Neuronal stem cell (in vitro differentiated cells): ENCODE results near the gene ARRDC2.

ENCODE experiments used
- DNase-seq: peaks from one replicate; pipeline ENCODE4 v3.0.0-alpha.2; 2013; ENCODE audit warnings: low spot score
- H2AFZ ChIP-seq: one replicate; pipeline ENCODE4 v1.6.1; 2013; ENCODE audit warnings: mild to moderate bottlenecking, low read length, inconsistent platforms
- H2AK5ac ChIP-seq: 2 replicates; pipeline ENCODE4 v1.6.1; 2013; ENCODE audit warnings: low read depth, mild to moderate bottlenecking, inconsistent platforms, low read length, moderate library complexity, mixed read lengths
- H2BK120ac ChIP-seq: 2 replicates; pipeline ENCODE4 v1.6.1; 2013; ENCODE audit warnings: low read depth, mild to moderate bottlenecking, inconsistent platforms, low read length, moderate library complexity, mixed read lengths
- H2BK12ac ChIP-seq: one replicate; pipeline ENCODE4 v1.6.1; 2013; ENCODE audit warnings: low read length, inconsistent platforms
- H2BK15ac ChIP-seq: 2 replicates; pipeline ENCODE4 v1.6.1; 2013; ENCODE audit warnings: mild to moderate bottlenecking, low read length, inconsistent platforms, mixed read lengths
- H2BK5ac ChIP-seq: one replicate; pipeline ENCODE4 v1.6.1; 2013; ENCODE audit warnings: inconsistent platforms, mild to moderate bottlenecking, low read length, moderate library complexity
- H3K14ac ChIP-seq: one replicate; pipeline ENCODE4 v1.6.1; 2013; ENCODE audit warnings: low read length, inconsistent platforms
- H3K18ac ChIP-seq: 2 replicates; pipeline ENCODE4 v1.6.1; 2013; ENCODE audit warnings: low read length, inconsistent platforms
- H3K23ac ChIP-seq: 2 replicates; pipeline ENCODE4 v1.6.1; 2013; ENCODE audit warnings: low read depth, mild to moderate bottlenecking, mixed read lengths, low read length, inconsistent platforms; ENCODE audit not compliant: poor library complexity
- H3K27ac ChIP-seq: replicated peaks from 3 replicates; pipeline ENCODE4 v1.5.1; 2013; ENCODE audit warnings: low read length, inconsistent platforms
- H3K27me3 ChIP-seq, 3 experiments: 2 replicates each; pipeline ENCODE4 v1.6.1; 2013; ENCODE audit warnings: low read length in 3 of 3, mild to moderate bottlenecking in 2 of 3, inconsistent platforms in 1 of 3, low read depth in 1 of 3, mixed read lengths in 1 of 3, moderate library complexity in 1 of 3; ENCODE audit not compliant: control insufficient read depth in 3 of 3, insufficient read depth in 3 of 3
- H3K36me3 ChIP-seq, 2 donors: replicated peaks in 1 of 2; 2 replicates each; pipeline ENCODE4 v1.6.1; 2013; ENCODE audit warnings: low read length in 2 of 2; ENCODE audit not compliant: control insufficient read depth in 2 of 2, insufficient read depth in 2 of 2
- H3K4ac ChIP-seq: 2 replicates; pipeline ENCODE4 v1.6.1; 2013; ENCODE audit warnings: inconsistent platforms, mild to moderate bottlenecking, low read length, moderate library complexity
- H3K4me1 ChIP-seq, 2 donors: 1 replicate in 1 of 2; 2 replicates in 1 of 2; pipeline ENCODE4 v1.6.1; 2013; ENCODE audit warnings: low read length in 2 of 2, low read depth in 1 of 2; ENCODE audit not compliant: control insufficient read depth in 2 of 2, insufficient read depth in 1 of 2
- H3K4me2 ChIP-seq: one replicate; pipeline ENCODE4 v1.6.1; 2013; ENCODE audit warnings: mild to moderate bottlenecking, low read length, inconsistent platforms; ENCODE audit not compliant: insufficient read depth, poor library complexity, severe bottlenecking
- H3K4me3 ChIP-seq, 2 donors: 2 replicates each; pipeline ENCODE4 v1.5.1; 2013; ENCODE audit warnings: low read length in 2 of 2, mild to moderate bottlenecking in 2 of 2, inconsistent platforms in 1 of 2, moderate library complexity in 1 of 2
- H3K79me1 ChIP-seq: one replicate; pipeline ENCODE4 v1.6.1; 2013; ENCODE audit warnings: low read depth, mild to moderate bottlenecking, inconsistent platforms, low read length, moderate library complexity
- H3K9ac ChIP-seq: one replicate; pipeline ENCODE4 v1.6.1; 2013; ENCODE audit warnings: mild to moderate bottlenecking, low read depth, low read length, inconsistent platforms; ENCODE audit not compliant: poor library complexity
- H3K9me3 ChIP-seq, 2 donors: replicated peaks in 1 of 2; 2 replicates each; pipeline versions ENCODE3 to v1.6.1; 2013; ENCODE audit warnings: low read length in 2 of 2, mild to moderate bottlenecking in 2 of 2, inconsistent platforms in 1 of 2, low read depth in 1 of 2, mixed read lengths in 1 of 2, moderate library complexity in 1 of 2; ENCODE audit not compliant: control insufficient read depth in 2 of 2, insufficient read depth in 1 of 2
- H4K8ac ChIP-seq: one replicate; pipeline ENCODE4 v1.6.1; 2013; ENCODE audit warnings: low read depth, mild to moderate bottlenecking, inconsistent platforms, low read length, moderate library complexity
- H4K91ac ChIP-seq: one replicate; pipeline ENCODE4 v1.6.1; 2013; ENCODE audit warnings: low read length, low read depth, mild to moderate bottlenecking, inconsistent platforms; ENCODE audit not compliant: poor library complexity
- WGBS, 2 donors: extraction: QIAGEN DNeasy Blood & Tissue Kit; methylation state at CpG; one replicate each; pipeline ENCODE4 v1.1.7; 2013; ENCODE audit warnings: missing lambda C conversion rate in 2 of 2, mixed read lengths in 1 of 2; ENCODE audit not compliant: insufficient read length in 2 of 2, insufficient replicate concordance in 1 of 2; ENCODE audit errors: extremely low coverage in 2 of 2; 5-methylcytosine and 5-hydroxymethylcytosine counted together

ARRDC2 gene

DNA sequence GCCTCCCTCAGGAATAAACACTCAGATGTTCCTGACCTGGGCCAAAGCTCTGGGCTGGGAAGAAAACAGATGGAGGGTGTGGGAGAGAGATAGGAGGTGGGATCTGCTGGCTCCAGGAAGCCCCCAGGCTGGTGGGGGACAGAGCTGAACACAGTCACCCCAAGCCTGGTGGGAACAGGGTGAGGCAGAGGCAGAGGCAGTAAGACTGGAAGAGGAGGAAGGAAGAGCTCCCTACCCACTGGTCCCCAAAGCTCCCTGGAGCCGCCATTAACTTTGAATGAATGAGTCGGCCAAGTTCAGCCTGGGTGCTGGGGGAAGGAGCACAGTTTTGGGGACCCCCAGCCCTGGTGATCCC is 41.9 kb upstream of the ARRDC2 start:
- no peak overlapping the region for H3K4me3 ChIP-seq

GRCh38 chr19:17966550-17967256 is 41.3 kb upstream of the ARRDC2 start, which contains the start of gene KCNN1:
TSS of gene KCNN1 (plus strand) at chr19:17967107. CDS start at chr19:17973889, 6,782 bp downstream.
- Histone ChIP-seq H3K4me3 (peak within 1 kb of the TSS; percentile 53 to 84), H4K8ac (no peak within 1 kb of the TSS), H3K27ac (no peak within 1 kb of the TSS), H2BK12ac (no peak within 1 kb of the TSS), H3K4me1 (peaks cover 13 to 18% of the 10 kb centered on the region in 2 donors), H3K14ac (peak within 1 kb of the TSS; percentile 72), H2BK15ac (peak within 1 kb of the TSS; percentile 75), H3K36me3 (no peaks in the 10 kb centered on the region), H2AFZ (peak within 1 kb of the TSS; percentile 85), H3K4me2 (peak within 1 kb of the TSS; percentile 100), H2AK5ac (peak within 1 kb of the TSS; percentile 84), H3K18ac (peak within 1 kb of the TSS; percentile 95), H3K9ac (peak within 1 kb of the TSS; percentile 92), H3K9me3 (no peaks in the 10 kb centered on the region), H3K23ac (peak within 1 kb of the TSS; percentile 65), H2BK5ac (peak within 1 kb of the TSS; percentile 77), H2BK120ac (peak within 1 kb of the TSS; percentile 87), H3K79me1 (peaks cover 2% of the 10 kb centered on the region), H4K91ac (peak within 1 kb of the TSS; percentile 46), H3K27me3 (peaks cover 0 to 30% (median 11%) of the 10 kb centered on the region in 3 experiments), H3K4ac (peak within 1 kb of the TSS; percentile 32)
- no peak for DNase-seq
- no CpG with 5 or more reads among the region's 59 CpGs for WGBS, 2 donors

More for the DNA sequence above, 41.9 kb upstream of the ARRDC2 start:
- Histone ChIP-seq H3K9me3 (no peaks in the 10 kb centered on the region), H3K27me3 (peaks cover 0 to 30% (median 11%) of the 10 kb centered on the region in 3 experiments), H4K8ac (no peak overlapping the region), H3K4me2 (no peak overlapping the region), H3K23ac (no peak overlapping the region), H2BK12ac (no peak overlapping the region), H3K4ac (no peak overlapping the region), H4K91ac (no peak overlapping the region), H2BK120ac (peak overlapping the region; percentile 87), H3K9ac (no peak overlapping the region), H3K79me1 (peaks cover 2% of the 10 kb centered on the region), H3K14ac (no peak overlapping the region), H2AK5ac (peak overlapping the region; percentile 41), H3K18ac (peak overlapping the region; percentile 35), H2BK15ac (peak overlapping the region; percentile 59), H2AFZ (peak overlapping the region; percentile 85), H3K4me1 (peaks cover 13 to 18% of the 10 kb centered on the region in 2 donors), H2BK5ac (peak overlapping the region; percentile 77), H3K36me3 (no peaks in the 10 kb centered on the region), H3K27ac (no peak overlapping the region)
- WGBS, 2 donors, result no CpG with 5 or more reads among the region's 2 CpGs
- no peak for DNase-seq

- DNase-seq, result no peak
Measured at GRCh38 chr19:17967257-17968051, 40.5 kb upstream of the ARRDC2 start.

DNA sequence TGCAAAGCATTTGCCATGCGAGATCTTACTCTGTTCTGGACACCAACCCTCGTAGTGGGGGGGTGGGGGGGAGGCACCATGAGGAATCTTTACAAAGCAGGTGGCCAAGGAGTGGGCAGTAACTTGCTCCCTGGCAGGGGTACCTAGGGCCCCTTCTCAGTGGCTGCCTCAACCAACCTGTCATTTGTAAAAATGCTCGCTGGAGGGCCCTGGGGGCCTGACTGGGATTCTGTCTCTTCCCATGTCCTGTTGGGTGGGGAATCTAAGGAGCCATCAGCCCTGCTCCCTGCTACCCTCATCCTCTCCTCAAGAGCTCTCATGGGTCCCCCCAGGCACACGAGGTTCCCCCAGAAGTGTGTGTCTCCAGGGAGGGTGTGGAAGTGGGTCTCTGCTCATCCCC is 39.6 kb upstream of the ARRDC2 start:
- no peak overlapping the region for H2BK12ac ChIP-seq
- no peak overlapping the region for H3K4me3 ChIP-seq
- H2AK5ac ChIP-seq, result peak overlapping the region; percentile 74
- no peak overlapping the region for H4K8ac ChIP-seq
- no peak overlapping the region for H2BK120ac ChIP-seq
- H3K18ac ChIP-seq, result no peak overlapping the region
- H3K9ac ChIP-seq, result no peak overlapping the region
- no peak overlapping the region for H3K4me2 ChIP-seq
- DNase-seq, result no peak
- no peak overlapping the region for H2AFZ ChIP-seq
- no peak overlapping the region for H3K14ac ChIP-seq
- WGBS, 2 donors, result no CpG with 5 or more reads among the region's 4 CpGs
- H4K91ac ChIP-seq, result no peak overlapping the region
- H3K4me1 ChIP-seq, result peaks cover 13 to 18% of the 10 kb centered on the region in 2 donors
- H3K4ac ChIP-seq, result no peak overlapping the region
- no peak overlapping the region for H2BK5ac ChIP-seq
- H3K23ac ChIP-seq, result peak overlapping the region; percentile 80
- H3K27ac ChIP-seq, result no peak overlapping the region
- H3K27me3 ChIP-seq, result peaks cover 0 to 30% (median 11%) of the 10 kb centered on the region in 3 experiments
- H3K79me1 ChIP-seq, result peaks cover 2% of the 10 kb centered on the region
- no peaks in the 10 kb centered on the region for H3K9me3 ChIP-seq
- H3K36me3 ChIP-seq, result no peaks in the 10 kb centered on the region
- peak overlapping the region; percentile 58 for H2BK15ac ChIP-seq

More at GRCh38 chr19:17967257-17968051, 40.5 kb upstream of the ARRDC2 start:
- no peak overlapping the region for H4K91ac ChIP-seq
- peak overlapping the region; percentile 32 for H3K4ac ChIP-seq
- H3K9ac ChIP-seq, result peak overlapping the region; percentile 92
- H3K4me1 ChIP-seq, result peaks cover 13 to 18% of the 10 kb centered on the region in 2 donors
- peak overlapping the region; percentile 84 for H2AK5ac ChIP-seq
- peak overlapping the region; percentile 68 for H2AFZ ChIP-seq
- H2BK120ac ChIP-seq, result no peak overlapping the region
- H3K23ac ChIP-seq, result peak overlapping the region; percentile 65
- H2BK15ac ChIP-seq, result no peak overlapping the region
- H3K14ac ChIP-seq, result peak overlapping the region; percentile 72
- no peak overlapping the region for H3K27ac ChIP-seq
- no peaks in the 10 kb centered on the region for H3K9me3 ChIP-seq
- no peak overlapping the region for H2BK5ac ChIP-seq
- peak overlapping the region; percentile 53 to 84 for H3K4me3 ChIP-seq
- H3K36me3 ChIP-seq, result no peaks in the 10 kb centered on the region
- no peak overlapping the region for H2BK12ac ChIP-seq
- peak overlapping the region; percentile 95 for H3K18ac ChIP-seq
- H3K27me3 ChIP-seq, result peaks cover 0 to 30% (median 11%) of the 10 kb centered on the region in 3 experiments
- no peak overlapping the region for H4K8ac ChIP-seq
- peaks cover 2% of the 10 kb centered on the region for H3K79me1 ChIP-seq
- WGBS, 2 donors, result no CpG with 5 or more reads among the region's 35 CpGs
- peak overlapping the region; percentile 100 for H3K4me2 ChIP-seq
